ENCODE results near the gene MUC3A. TPM values are rescaled to one million over a fixed set of nuclear protein-coding genes. Genes with fewer than 3 reads are reported as not detected.

Gene MUC3A
- total and polyA plus RNA-seq, 2 experiments from 2014 or later, result 16.3 to 44.4 TPM

DNA sequence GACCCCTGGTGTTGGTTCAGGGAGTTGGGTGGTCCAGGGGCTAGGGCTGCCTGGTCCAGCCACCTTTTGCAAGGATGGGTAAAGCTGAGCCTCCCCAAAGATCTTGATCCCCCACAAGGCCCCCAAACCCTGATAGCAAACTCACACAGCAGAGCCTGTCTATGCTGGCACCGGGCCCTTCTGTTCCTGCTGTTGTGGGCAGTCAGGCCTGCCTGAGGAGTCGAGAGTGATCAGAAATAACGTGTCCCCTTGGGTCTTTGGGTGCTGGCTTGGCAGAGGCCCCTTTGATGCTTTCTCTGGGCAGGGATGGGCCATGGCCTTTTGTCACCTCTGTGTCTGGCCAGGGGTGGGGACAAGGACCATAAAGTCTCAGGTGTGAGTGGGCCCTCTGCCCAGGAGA, 19.3 kb downstream of the MUC3A start:
- Histone ChIP-seq H3K79me2 (replicated peaks; ENCODE audit: insufficient read depth) (no peaks in the 10 kb centered on the region), H3K27ac (ENCODE audit: low read depth) (no peak overlapping the region), H3K4me2 (no peak overlapping the region), H3K4me1 (ENCODE audit: insufficient read depth) (peaks cover 38% of the 10 kb centered on the region), H3K27me3 (ENCODE audit: insufficient read depth) (peaks cover 20% of the 10 kb centered on the region), H2AFZ (no peak overlapping the region), H3K9me2 (ENCODE audit: insufficient read depth) (no peaks in the 10 kb centered on the region), H3F3A (replicated peaks; ENCODE audit: low read depth) (peaks cover 15% of the 10 kb centered on the region), H3K4me3 (no peak overlapping the region), H3K36me3 (ENCODE audit: insufficient read depth) (no peaks in the 10 kb centered on the region), H4K20me1 (replicated peaks; ENCODE audit: insufficient read depth) (peaks cover 2% of the 10 kb centered on the region; the same call in 1 of the 2 replicates)
- Mint-ChIP-seq H3K4me1 (peaks cover 36% of the 10 kb centered on the region), H3K27me3 (ENCODE audit: insufficient read depth, low read depth, poor library complexity) (peaks cover 29% of the 10 kb centered on the region), H3K27ac (no peak overlapping the region), H3K9me3 (no peaks in the 10 kb centered on the region), H3K36me3 (ENCODE audit: low read depth) (no peaks in the 10 kb centered on the region; the same call in 2 of the 3 replicates), H3K4me3 (no peak overlapping the region)
- no peak for DNase-seq (ENCODE audit: low spot score)
- TF ChIP-seq ZNF114 (CRISPR knock-in tag; IDR thresholded peaks at IDR 0.05), result no peak
- no peak for TF ChIP-seq JUNB (IDR thresholded peaks at IDR 0.05; ENCODE audit: unreplicated experiment)
- ATAC-seq, result no peak

DNA sequence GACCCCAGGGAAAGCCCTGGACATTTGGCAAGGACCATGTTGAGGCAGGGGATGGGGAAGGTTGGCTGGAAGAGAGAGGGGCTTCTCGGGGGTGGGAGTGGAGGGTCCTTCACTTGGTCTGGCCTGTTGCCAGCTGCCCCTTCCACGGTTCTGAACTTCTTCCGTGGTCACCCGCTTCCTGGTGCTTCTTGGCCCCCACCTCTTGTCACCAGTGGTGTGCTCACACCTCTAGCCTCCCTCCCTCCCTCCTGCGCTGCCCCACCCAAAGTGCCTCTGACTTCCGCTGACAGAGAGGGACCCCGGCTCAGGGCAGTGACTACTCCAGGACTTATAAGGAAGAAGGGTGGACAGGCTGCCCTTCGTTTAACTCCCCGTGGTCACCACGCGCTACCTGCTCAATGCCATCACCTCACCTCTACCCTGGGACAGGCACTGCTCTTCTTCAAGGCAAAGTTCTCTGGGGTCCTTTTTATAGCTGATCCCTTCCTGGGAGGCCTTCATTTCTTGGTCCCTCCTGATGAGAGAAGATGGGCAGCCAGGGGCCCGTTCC, 19.8 kb downstream of the MUC3A start, which contains the start of gene MUC12:
Gene MUC12 (plus strand): TSS at position 500 of the 550 bp plus-strand sequence. CDS start 58 bp downstream, outside the sequence.
- Histone ChIP-seq H3K9me2 (ENCODE audit: insufficient read depth) (no peaks in the 10 kb centered on the region), H3K4me2 (no peak within 1 kb of the TSS), H3K36me3 (ENCODE audit: insufficient read depth) (no peaks in the 10 kb centered on the region), H2AFZ (no peak within 1 kb of the TSS), H3K27me3 (ENCODE audit: insufficient read depth) (peaks cover 20% of the 10 kb centered on the region), H3F3A (replicated peaks; ENCODE audit: low read depth) (peaks cover 15% of the 10 kb centered on the region), H3K79me2 (replicated peaks; ENCODE audit: insufficient read depth) (no peaks in the 10 kb centered on the region), H3K27ac (ENCODE audit: low read depth) (no peak within 1 kb of the TSS), H4K20me1 (replicated peaks; ENCODE audit: insufficient read depth) (peaks cover 2% of the 10 kb centered on the region; the same call in 1 of the 2 replicates), H3K4me3 (no peak within 1 kb of the TSS), H3K4me1 (ENCODE audit: insufficient read depth) (peaks cover 38% of the 10 kb centered on the region)
- no peak for TF ChIP-seq ZNF331 (CRISPR knock-in tag; IDR thresholded peaks at IDR 0.05; ENCODE audit: low read depth)
- H3K9me3 Mint-ChIP-seq, result no peaks in the 10 kb centered on the region
- H3K36me3 Mint-ChIP-seq (ENCODE audit: low read depth), result no peaks in the 10 kb centered on the region; the same call in 2 of the 3 replicates
- H3K4me3 Mint-ChIP-seq, result no peak within 1 kb of the TSS
- peaks cover 29% of the 10 kb centered on the region for H3K27me3 Mint-ChIP-seq (ENCODE audit: insufficient read depth, low read depth, poor library complexity)
- peaks cover 36% of the 10 kb centered on the region for H3K4me1 Mint-ChIP-seq
- DNase-seq (ENCODE audit: low spot score) (no peak), ATAC-seq (no peak)
- no peak within 1 kb of the TSS for H3K27ac Mint-ChIP-seq

DNA sequence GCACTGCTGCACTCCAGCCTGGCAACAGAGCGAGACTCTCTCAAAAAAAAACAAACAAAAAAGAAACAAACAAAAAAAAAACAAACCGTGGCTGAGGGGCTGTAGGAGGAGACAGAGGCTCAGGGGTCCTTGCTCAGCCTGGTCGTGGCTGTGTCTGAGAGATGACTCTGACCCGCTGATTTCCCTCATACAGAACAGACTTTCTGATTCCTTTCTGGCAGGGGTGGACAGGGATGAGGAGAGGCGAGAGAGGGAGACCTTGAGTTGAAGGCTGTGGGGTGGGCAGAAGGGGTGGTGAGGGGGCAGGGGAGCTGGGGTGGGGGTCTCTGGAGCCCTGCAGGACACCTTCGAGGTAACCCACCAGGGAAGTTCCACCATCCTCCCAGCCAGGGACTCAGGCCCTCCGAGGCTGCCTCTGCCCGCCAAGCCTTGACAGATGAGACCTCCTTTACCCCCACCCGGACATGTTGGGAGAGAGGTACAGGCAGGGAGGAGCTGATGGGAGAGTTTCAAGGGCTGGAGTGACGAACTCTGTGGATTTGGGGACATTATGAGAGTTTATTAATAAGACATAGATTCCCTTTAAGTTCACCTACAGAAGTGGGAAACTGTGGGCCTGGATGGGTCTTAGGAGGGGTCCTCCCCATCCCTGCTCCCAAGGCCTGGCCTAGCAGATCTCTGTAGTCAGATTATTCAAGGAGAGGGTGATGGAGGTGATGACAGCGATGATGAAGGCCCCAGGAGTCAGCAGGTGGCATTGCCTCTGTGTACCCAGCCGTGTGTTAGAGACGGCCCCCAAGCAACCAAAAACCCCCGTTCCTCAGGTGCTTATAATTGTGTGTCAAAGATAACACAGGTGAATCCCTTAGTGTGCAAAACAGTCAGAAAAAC, 22.0 kb downstream of the MUC3A start:
- Mint-ChIP-seq H3K4me1 (peaks cover 28% of the 10 kb centered on the region), H3K4me3 (no peak overlapping the region), H3K27me3 (ENCODE audit: insufficient read depth, low read depth, poor library complexity) (peaks cover 28% of the 10 kb centered on the region), H3K9me3 (no peaks in the 10 kb centered on the region), H3K36me3 (ENCODE audit: low read depth) (no peaks in the 10 kb centered on the region; the same call in 2 of the 3 replicates), H3K27ac (no peak overlapping the region)
- ATAC-seq (no peak), DNase-seq (ENCODE audit: low spot score) (no peak)
- Histone ChIP-seq H3K4me2 (no peak overlapping the region), H3K4me1 (ENCODE audit: insufficient read depth) (peaks cover 23% of the 10 kb centered on the region), H4K20me1 (replicated peaks; ENCODE audit: insufficient read depth) (peaks cover 2% of the 10 kb centered on the region; the same call in 1 of the 2 replicates), H2AFZ (no peak overlapping the region), H3K27ac (ENCODE audit: low read depth) (no peak overlapping the region), H3K27me3 (ENCODE audit: insufficient read depth) (peaks cover 16% of the 10 kb centered on the region), H3K36me3 (ENCODE audit: insufficient read depth) (no peaks in the 10 kb centered on the region), H3K9me2 (ENCODE audit: insufficient read depth) (no peaks in the 10 kb centered on the region), H3K79me2 (replicated peaks; ENCODE audit: insufficient read depth) (no peaks in the 10 kb centered on the region), H3K4me3 (no peak overlapping the region), H3F3A (replicated peaks; ENCODE audit: low read depth) (peaks cover 11% of the 10 kb centered on the region)
- TF ChIP-seq NANOG (IDR thresholded peaks at IDR 0.05; ENCODE audit: borderline replicate concordance), result no peak
- TF ChIP-seq POLR2AphosphoS5 (IDR thresholded peaks at IDR 0.05; ENCODE audit: low read depth), result no peak
